Memory B cell (primary cell): ENCODE results near the gene SLC13A5.
A peak's percentile ranks its signal among the peaks of the same experiment; 100 is the strongest.
"Not testable (repeated sequence)": the region's sequence is repeated elsewhere in the genome, so short reads cannot be mapped to it uniquely, and the experiment has no call there.

Experiments
- ATAC-seq: fragments of 150-1000 bp; cut with Tn5 transposase; 2 replicates; pipeline ENCODE4 v1.10.0; 2021; ENCODE audit warnings: low read depth, mild to moderate bottlenecking, moderate library complexity
- DNase-seq, 2 donors: peaks; one replicate each; pipeline ENCODE4 v3.0.0; 2022; ENCODE audit warnings: low spot score in 2 of 2
- H3K27ac Mint-ChIP-seq: one replicate; pipeline ENCODE4 v1.8.0; 2022; ENCODE audit warnings: mild to moderate bottlenecking, moderate library complexity, mixed read lengths
- H3K27me3 Mint-ChIP-seq: one replicate; pipeline ENCODE4 v1.8.0; 2022; ENCODE audit warnings: mixed read lengths
- H3K36me3 Mint-ChIP-seq: one replicate; pipeline ENCODE4 v1.8.0; 2022; ENCODE audit warnings: mild to moderate bottlenecking, mixed read lengths
- H3K4me1 Mint-ChIP-seq: one replicate; pipeline ENCODE4 v1.8.0; 2022; ENCODE audit warnings: mixed read lengths
- H3K4me3 Mint-ChIP-seq: one replicate; pipeline ENCODE4 v1.8.0; 2022; ENCODE audit warnings: mild to moderate bottlenecking, moderate library complexity, mixed read lengths
- H3K9me3 Mint-ChIP-seq: one replicate; pipeline ENCODE4 v1.8.0; 2022; ENCODE audit warnings: mixed read lengths

The SLC13A5 gene

GRCh38 chr17:6656797-6657632 lies 56.2 kb downstream of the SLC13A5 start:
- ATAC-seq (peak; percentile 83), DNase-seq (peak; percentile 38 to 39)
- not testable (repeated sequence) for H3K36me3 Mint-ChIP-seq, H3K9me3 Mint-ChIP-seq, H3K27me3 Mint-ChIP-seq
- H3K27ac Mint-ChIP-seq = peak overlapping the region; percentile 88
- H3K4me1 Mint-ChIP-seq = peaks cover 52% of the 10 kb centered on the region
- peak overlapping the region; percentile 97 for H3K4me3 Mint-ChIP-seq

- H3K9me3 Mint-ChIP-seq, H3K27ac Mint-ChIP-seq, DNase-seq, H3K36me3 Mint-ChIP-seq, ATAC-seq, H3K27me3 Mint-ChIP-seq: not testable (repeated sequence)
- H3K4me3 Mint-ChIP-seq = peak overlapping the region; percentile 70
- H3K4me1 Mint-ChIP-seq = peaks cover 48% of the 10 kb centered on the region
Observed at GRCh38 chr17:6655732-6656361, 57.3 kb downstream of the SLC13A5 start.

GRCh38 chr17:6654841-6655731 lies 58.1 kb downstream of the SLC13A5 start:
- DNase-seq (no peak), ATAC-seq (no peak)
- H3K4me1 Mint-ChIP-seq = peaks cover 47% of the 10 kb centered on the region
- H3K4me3 Mint-ChIP-seq = no peak overlapping the region
- H3K9me3 Mint-ChIP-seq = no peaks in the 10 kb centered on the region
- H3K27me3 Mint-ChIP-seq = no peaks in the 10 kb centered on the region
- H3K36me3 Mint-ChIP-seq = peaks cover 5% of the 10 kb centered on the region
- no peak overlapping the region for H3K27ac Mint-ChIP-seq

- H3K9me3 Mint-ChIP-seq = no peaks in the 10 kb centered on the region
- peaks cover 48% of the 10 kb centered on the region for H3K4me1 Mint-ChIP-seq
- peak overlapping the region; percentile 63 for H3K27ac Mint-ChIP-seq
- H3K27me3 Mint-ChIP-seq = no peaks in the 10 kb centered on the region
- peaks cover 12% of the 10 kb centered on the region for H3K36me3 Mint-ChIP-seq
- peak overlapping the region; percentile 94 for H3K4me3 Mint-ChIP-seq
- ATAC-seq = no peak
- no peak for DNase-seq
Observed at GRCh38 chr17:6651919-6652452, 61.2 kb downstream of the SLC13A5 start.

- Mint-ChIP-seq H3K9me3 (no peaks in the 10 kb centered on the region), H3K4me3 (peak within 1 kb of the TSS; percentile 94), H3K27ac (peak within 1 kb of the TSS; percentile 99), H3K4me1 (peaks cover 50% of the 10 kb centered on the region), H3K27me3 (no peaks in the 10 kb centered on the region), H3K36me3 (peaks cover 13% of the 10 kb centered on the region)
- DNase-seq (peak; percentile 87 to 90), ATAC-seq (peak; percentile 84)
Observed at GRCh38 chr17:6651354-6651918, 61.7 kb downstream of the SLC13A5 start, which contains the start of the genes C17orf100 and MED31. Gene C17orf100 (plus strand): TSS chr17:6651762. CDS start chr17:6651914, 152 bp downstream. Gene MED31 (minus strand): TSS chr17:6651605. CDS start chr17:6651528, 77 bp downstream.

GRCh38 chr17:6648181-6648580 lies 65.0 kb downstream of the SLC13A5 start:
- peaks cover 40% of the 10 kb centered on the region for H3K4me1 Mint-ChIP-seq
- H3K27me3 Mint-ChIP-seq = no peaks in the 10 kb centered on the region
- peaks cover 18% of the 10 kb centered on the region for H3K36me3 Mint-ChIP-seq
- H3K27ac Mint-ChIP-seq = peak overlapping the region; percentile 55
- H3K9me3 Mint-ChIP-seq = no peaks in the 10 kb centered on the region
- ATAC-seq (no peak), DNase-seq (no peak)
- H3K4me3 Mint-ChIP-seq = no peak overlapping the region

- ATAC-seq = no peak
- Mint-ChIP-seq H3K36me3 (peaks cover 12% of the 10 kb centered on the region), H3K9me3 (no peaks in the 10 kb centered on the region), H3K4me3 (no peak overlapping the region), H3K27ac (no peak overlapping the region), H3K4me1 (peaks cover 35% of the 10 kb centered on the region), H3K27me3 (no peaks in the 10 kb centered on the region)
- no peak for DNase-seq
Observed at GRCh38 chr17:6643451-6644125, 69.6 kb downstream of the SLC13A5 start.

- Mint-ChIP-seq H3K27me3 (no peaks in the 10 kb centered on the region), H3K4me1 (peaks cover 36% of the 10 kb centered on the region), H3K4me3 (no peak overlapping the region), H3K36me3 (peaks cover 10% of the 10 kb centered on the region), H3K9me3 (no peaks in the 10 kb centered on the region), H3K27ac (no peak overlapping the region)
- no peak for DNase-seq
- ATAC-seq = no peak
Observed at GRCh38 chr17:6642592-6642991, 70.6 kb downstream of the SLC13A5 start.

- Mint-ChIP-seq H3K9me3 (no peaks in the 10 kb centered on the region), H3K4me3 (peak overlapping the region; percentile 98), H3K4me1 (peaks cover 31% of the 10 kb centered on the region), H3K36me3 (peaks cover 7% of the 10 kb centered on the region), H3K27ac (peak overlapping the region; percentile 95), H3K27me3 (no peaks in the 10 kb centered on the region)
- ATAC-seq = no peak
- DNase-seq = no peak
Observed at GRCh38 chr17:6641247-6641863, 71.8 kb downstream of the SLC13A5 start.

GRCh38 chr17:6640536-6641246 lies 72.5 kb downstream of the SLC13A5 start, which contains the start of the genes KIAA0753 and TXNDC17:
Gene KIAA0753 (minus strand): TSS chr17:6640711. CDS start chr17:6635103, 5,608 bp downstream.
Gene TXNDC17 (plus strand): TSS chr17:6641060. CDS start chr17:6641083, 23 bp downstream.
- peak; percentile 91 for ATAC-seq
- DNase-seq = peak; percentile 82 to 83
- peak within 1 kb of the TSS; percentile 95 for H3K27ac Mint-ChIP-seq
- H3K4me3 Mint-ChIP-seq = peak within 1 kb of the TSS; percentile 98
- H3K36me3 Mint-ChIP-seq = peaks cover 5% of the 10 kb centered on the region
- H3K9me3 Mint-ChIP-seq = no peaks in the 10 kb centered on the region
- no peaks in the 10 kb centered on the region for H3K27me3 Mint-ChIP-seq
- H3K4me1 Mint-ChIP-seq = peaks cover 31% of the 10 kb centered on the region

- peak overlapping the region; percentile 95 for H3K27ac Mint-ChIP-seq
- H3K9me3 Mint-ChIP-seq = no peaks in the 10 kb centered on the region
- peak overlapping the region; percentile 98 for H3K4me3 Mint-ChIP-seq
- H3K27me3 Mint-ChIP-seq = no peaks in the 10 kb centered on the region
- ATAC-seq = peak; percentile 25
- H3K4me1 Mint-ChIP-seq = peaks cover 29% of the 10 kb centered on the region
- DNase-seq = no peak
- H3K36me3 Mint-ChIP-seq = peaks cover 4% of the 10 kb centered on the region
Observed at GRCh38 chr17:6639586-6640535, 73.3 kb downstream of the SLC13A5 start.
